ENCODE data around the gene CRISP2.

- no peak for TF ChIP-seq CTCF (IDR thresholded peaks at IDR 0.05)
- TF ChIP-seq POLR2A (IDR thresholded peaks at IDR 0.05) = no peak
- no peak for TF ChIP-seq POLR2AphosphoS5 (IDR thresholded peaks at IDR 0.05)
These were observed 19.8 kb downstream of the CRISP2 start for GRCh38 chr6:49693512-49693911.

Measured in breast epithelium (tissue), 3 donors.